BLaER1 (cell line): Measurements from ENCODE around the gene OPN1SW.

Experiments
- H3K27ac ChIP-seq: shearing (Covaris generic); formaldehyde crosslinking; 2 replicates; pipeline ENCODE4 v1.8.1; 2022
- H3K27me3 ChIP-seq: shearing (Covaris generic); formaldehyde crosslinking; 2 replicates; pipeline ENCODE4 v1.8.1; 2022
- H3K36me3 ChIP-seq: shearing (Covaris generic); formaldehyde crosslinking; 2 replicates; pipeline ENCODE4 v1.8.1; 2022
- H3K4me1 ChIP-seq: shearing (Covaris generic); formaldehyde crosslinking; 2 replicates; pipeline ENCODE4 v1.8.1; 2022
- H3K4me2 ChIP-seq: shearing (Covaris generic); formaldehyde crosslinking; 2 replicates; pipeline ENCODE4 v1.8.1; 2022
- H3K4me3 ChIP-seq: shearing (Covaris generic); formaldehyde crosslinking; 2 replicates; pipeline ENCODE4 v1.8.1; 2022
- H3K9ac ChIP-seq: shearing (Covaris generic); formaldehyde crosslinking; 2 replicates; pipeline ENCODE4 v1.8.1; 2022
- H3K9me3 ChIP-seq: shearing (Covaris generic); formaldehyde crosslinking; 2 replicates; pipeline ENCODE4 v1.8.1; 2022
- H4K20me1 ChIP-seq: shearing (Covaris generic); formaldehyde crosslinking; 2 replicates; pipeline ENCODE4 v1.8.1; 2022
- Cebpa-rat ChIP-seq: shearing (Covaris generic); IDR thresholded peaks from 2 replicates; pipeline ENCODE4 v1.8.1; 2022

The OPN1SW gene

DNA sequence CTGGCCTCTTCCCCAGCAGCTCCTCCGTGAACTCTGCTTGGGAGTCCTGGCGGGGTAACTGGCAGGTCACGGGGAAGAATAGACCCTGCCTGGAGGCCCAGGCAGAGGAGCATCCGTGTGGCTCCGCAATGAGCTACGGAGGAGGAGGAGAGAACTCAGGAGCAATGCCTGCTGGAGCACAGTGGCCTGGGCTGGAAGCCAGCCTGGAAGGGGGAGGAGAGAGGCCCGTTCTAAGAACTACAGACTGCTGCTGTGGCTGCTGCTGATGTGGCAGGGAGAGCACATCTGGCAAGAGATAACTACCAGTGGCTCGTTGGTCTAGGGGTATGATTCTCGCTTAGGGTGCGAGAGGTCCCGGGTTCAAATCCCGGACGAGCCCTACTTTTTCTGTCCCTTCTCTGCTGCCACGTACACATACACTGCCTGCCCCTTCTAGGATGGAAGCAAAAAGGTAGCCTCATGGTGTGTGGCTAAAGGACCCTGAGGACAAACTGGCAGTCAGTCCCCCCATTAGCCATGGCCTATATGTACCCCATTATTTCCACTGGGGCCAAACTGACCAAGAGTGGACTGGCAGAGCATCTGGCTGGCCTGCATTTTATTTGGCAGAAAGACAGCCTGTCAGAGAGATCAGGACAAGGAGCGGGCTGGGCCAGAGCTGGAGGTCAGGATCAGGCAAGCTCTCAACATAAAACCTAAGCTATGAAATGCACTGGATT is 7.7 kb upstream of the OPN1SW start:
- H3K4me1 ChIP-seq: no peaks in the 10 kb centered on the region
- no peak for TF ChIP-seq Cebpa-rat
- no peak overlapping the region for H3K9ac ChIP-seq
- no peaks in the 10 kb centered on the region for H3K9me3 ChIP-seq
- H3K27me3 ChIP-seq: no peaks in the 10 kb centered on the region
- no peak overlapping the region for H3K4me3 ChIP-seq
- H3K4me2 ChIP-seq: no peak overlapping the region
- H3K27ac ChIP-seq: no peak overlapping the region
- no peaks in the 10 kb centered on the region for H4K20me1 ChIP-seq
- no peaks in the 10 kb centered on the region for H3K36me3 ChIP-seq

DNA sequence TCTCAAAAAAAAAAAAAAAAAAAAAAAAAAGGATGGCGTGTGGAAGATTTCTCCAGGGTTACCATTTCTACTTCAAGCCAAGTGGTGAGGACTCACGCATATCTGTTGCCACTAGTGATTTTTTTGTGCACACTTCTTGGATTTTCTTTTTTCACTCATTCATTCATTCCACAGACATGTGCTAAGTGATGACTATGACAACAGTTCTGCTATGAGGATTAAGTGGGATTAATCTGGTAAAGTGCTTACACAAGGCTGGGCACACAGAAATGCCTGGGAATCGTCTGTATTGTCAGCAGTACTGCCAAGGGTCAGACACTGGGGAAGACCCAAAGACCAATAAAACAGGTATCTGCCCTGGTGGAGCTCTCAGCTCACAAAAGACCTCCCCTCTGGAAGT is 6.3 kb upstream of the OPN1SW start:
- no peak overlapping the region for H3K27ac ChIP-seq
- H3K4me1 ChIP-seq: no peaks in the 10 kb centered on the region
- H3K27me3 ChIP-seq: no peaks in the 10 kb centered on the region
- H3K4me3 ChIP-seq: no peak overlapping the region
- H4K20me1 ChIP-seq: no peaks in the 10 kb centered on the region
- H3K9ac ChIP-seq: no peak overlapping the region
- H3K9me3 ChIP-seq: peaks cover 10% of the 10 kb centered on the region
- H3K36me3 ChIP-seq: no peaks in the 10 kb centered on the region
- H3K4me2 ChIP-seq: no peak overlapping the region
- TF ChIP-seq Cebpa-rat: no peak

DNA sequence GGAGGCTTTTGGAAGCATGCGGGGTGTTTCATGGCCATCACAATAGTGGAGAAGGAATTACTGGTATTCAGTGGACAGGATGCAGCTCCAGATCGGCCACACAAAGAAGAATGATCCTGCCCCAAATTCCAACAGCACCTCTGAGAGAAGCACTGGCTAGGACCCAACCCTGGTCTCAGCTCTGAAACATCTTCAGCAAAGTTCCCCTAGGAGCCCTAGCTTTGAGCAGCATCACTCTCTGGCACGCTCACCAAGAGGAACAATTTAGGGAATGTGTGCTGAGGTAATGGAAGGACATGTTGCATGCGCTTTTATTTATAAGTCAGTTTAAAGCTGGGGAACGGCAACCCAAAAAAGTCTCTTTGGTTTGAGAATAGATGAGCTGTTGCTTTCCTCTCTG is 5.5 kb upstream of the OPN1SW start:
- no peaks in the 10 kb centered on the region for H4K20me1 ChIP-seq
- no peak for TF ChIP-seq Cebpa-rat
- H3K36me3 ChIP-seq: no peaks in the 10 kb centered on the region
- H3K27ac ChIP-seq: no peak overlapping the region
- H3K4me3 ChIP-seq: no peak overlapping the region
- H3K9me3 ChIP-seq: peaks cover 10% of the 10 kb centered on the region
- H3K9ac ChIP-seq: no peak overlapping the region
- H3K27me3 ChIP-seq: no peaks in the 10 kb centered on the region
- H3K4me1 ChIP-seq: no peaks in the 10 kb centered on the region
- H3K4me2 ChIP-seq: no peak overlapping the region

DNA sequence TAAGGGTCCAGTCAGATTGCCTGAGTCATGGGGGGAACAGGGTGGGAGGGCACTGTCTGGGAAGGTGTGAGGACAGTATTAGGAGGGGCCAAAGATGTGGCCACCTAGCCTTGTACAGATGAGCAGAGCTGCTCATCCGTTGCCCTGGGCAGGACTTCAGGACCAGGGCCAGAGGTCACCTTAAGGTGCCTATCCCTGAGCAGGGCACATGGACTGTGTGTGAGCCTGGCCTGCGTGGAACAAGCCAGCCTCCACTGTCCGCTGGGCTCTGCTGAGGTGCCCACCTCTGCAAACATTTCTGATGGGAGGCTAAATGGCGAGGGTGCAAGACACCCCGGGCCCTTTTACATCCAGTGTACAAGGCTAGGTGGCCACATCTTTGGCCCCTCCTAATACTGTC is 3.4 kb upstream of the OPN1SW start:
- no peak overlapping the region for H3K4me3 ChIP-seq
- no peak overlapping the region for H3K4me2 ChIP-seq
- no peaks in the 10 kb centered on the region for H4K20me1 ChIP-seq
- TF ChIP-seq Cebpa-rat: no peak
- peaks cover 13% of the 10 kb centered on the region for H3K9me3 ChIP-seq
- no peak overlapping the region for H3K27ac ChIP-seq
- H3K4me1 ChIP-seq: no peaks in the 10 kb centered on the region
- no peak overlapping the region for H3K9ac ChIP-seq
- H3K36me3 ChIP-seq: peaks cover 12% of the 10 kb centered on the region
- no peaks in the 10 kb centered on the region for H3K27me3 ChIP-seq

DNA sequence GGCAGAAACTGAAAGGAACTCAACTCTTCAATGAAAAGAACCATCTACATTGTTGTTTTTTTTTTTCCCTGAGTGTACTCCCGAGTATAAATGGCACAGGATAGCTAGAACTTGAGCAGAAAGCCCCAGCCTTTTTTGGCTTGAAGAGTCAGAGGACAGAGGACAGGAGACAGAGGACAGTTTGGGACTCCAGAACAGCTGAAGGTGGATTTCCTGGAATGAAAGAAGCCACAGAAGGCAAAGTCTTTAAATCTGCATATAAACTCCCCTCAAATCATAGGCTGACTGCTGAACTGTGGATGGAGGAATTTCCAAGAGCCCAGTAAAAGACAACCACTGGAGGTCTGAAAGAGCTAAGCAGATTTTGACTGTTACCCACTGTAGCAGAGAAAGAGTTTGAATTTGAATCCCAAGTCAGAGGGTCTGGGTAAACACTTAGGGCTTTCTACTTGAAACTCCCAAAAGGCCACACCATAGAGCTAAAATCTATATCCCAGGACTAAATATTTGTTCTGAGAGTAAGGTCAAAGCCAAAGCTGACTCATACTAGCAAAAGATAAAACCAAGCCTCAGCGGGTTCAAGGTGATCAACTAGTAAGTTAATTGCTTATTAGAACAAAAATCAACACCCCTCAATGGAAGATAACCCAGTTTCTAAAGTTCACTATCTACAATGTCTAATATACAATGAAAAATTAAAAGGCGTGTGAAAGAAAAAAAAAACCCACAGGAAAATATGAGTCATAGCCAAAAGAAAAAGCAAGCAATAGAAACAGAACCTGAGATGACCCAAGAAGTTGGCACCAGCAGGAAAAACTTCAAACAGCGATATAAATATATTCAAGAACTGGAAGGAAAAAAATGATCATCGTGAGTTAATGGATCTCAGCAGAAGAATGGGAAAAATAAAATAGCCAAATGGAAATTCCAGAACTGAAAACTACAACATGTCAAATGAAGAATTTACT is 1.8 kb upstream of the OPN1SW start:
- H4K20me1 ChIP-seq: no peaks in the 10 kb centered on the region
- peaks cover under 1% of the 10 kb centered on the region; the same call in 1 of the 2 replicates for H3K4me1 ChIP-seq
- no peak overlapping the region for H3K4me2 ChIP-seq
- no peak for TF ChIP-seq Cebpa-rat
- no peak overlapping the region for H3K9ac ChIP-seq
- H3K4me3 ChIP-seq: no peak overlapping the region
- H3K9me3 ChIP-seq: peaks cover 14% of the 10 kb centered on the region
- H3K27ac ChIP-seq: no peak overlapping the region
- no peaks in the 10 kb centered on the region for H3K27me3 ChIP-seq
- H3K36me3 ChIP-seq: peaks cover 27% of the 10 kb centered on the region

DNA sequence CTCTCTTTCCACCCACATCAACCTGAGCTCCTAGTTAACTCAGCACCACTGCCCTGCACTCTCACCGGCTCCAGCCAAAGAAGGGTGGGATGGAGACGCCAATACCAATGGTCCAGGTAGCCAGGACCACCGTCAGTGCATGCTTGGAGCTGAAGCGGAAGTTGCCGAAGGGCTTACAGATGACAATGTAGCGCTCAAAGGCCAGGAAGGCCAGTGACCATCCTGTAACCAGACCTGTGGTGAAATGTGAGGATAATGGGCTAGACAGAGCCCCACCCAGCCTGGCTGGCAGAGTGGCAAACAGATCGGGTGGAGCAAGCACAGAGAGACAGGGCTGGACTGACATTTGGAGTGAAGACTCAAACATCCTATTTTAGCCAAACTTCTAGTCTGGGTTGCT is 673 bp downstream of the OPN1SW start:
- H3K9ac ChIP-seq: no peak overlapping the region
- no peaks in the 10 kb centered on the region for H4K20me1 ChIP-seq
- no peak overlapping the region for H3K4me2 ChIP-seq
- peaks cover 24% of the 10 kb centered on the region for H3K4me1 ChIP-seq
- peaks cover 51% of the 10 kb centered on the region for H3K36me3 ChIP-seq
- no peak for TF ChIP-seq Cebpa-rat
- no peaks in the 10 kb centered on the region for H3K27me3 ChIP-seq
- H3K9me3 ChIP-seq: peaks cover 14% of the 10 kb centered on the region
- H3K27ac ChIP-seq: no peak overlapping the region
- no peak overlapping the region for H3K4me3 ChIP-seq

DNA sequence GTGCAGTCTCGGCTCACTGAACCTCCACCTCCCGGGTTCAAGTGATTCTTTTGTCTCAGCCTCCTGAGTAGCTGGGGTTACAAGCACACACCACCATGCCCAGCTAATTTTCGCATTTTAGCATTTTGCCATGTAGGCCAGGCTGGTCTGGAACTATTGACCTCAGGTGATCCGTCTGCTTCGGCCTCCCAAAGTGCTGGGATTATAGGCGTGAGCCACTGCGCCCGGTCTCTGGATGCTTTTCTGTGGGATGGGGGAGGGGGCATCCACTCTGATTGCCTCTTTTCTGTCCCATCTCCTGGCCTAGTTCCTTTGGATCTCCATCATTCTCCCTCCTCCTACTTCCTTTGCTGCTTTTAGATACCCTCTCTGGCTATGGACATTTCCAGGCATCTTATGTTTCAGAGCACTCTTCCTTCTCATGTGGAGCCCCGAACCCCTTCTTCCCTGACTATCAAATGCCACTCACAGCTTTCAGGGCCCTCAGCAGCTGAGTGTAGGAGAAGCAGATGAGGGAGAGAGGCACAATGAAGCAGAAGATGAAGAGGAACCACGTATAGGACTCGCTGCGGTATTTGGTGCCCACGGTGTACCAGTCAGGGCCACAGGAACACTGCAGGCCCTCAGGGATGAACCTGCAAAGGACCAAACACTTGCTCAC is 1.4 kb downstream of the OPN1SW start:
- no peak overlapping the region for H3K4me2 ChIP-seq
- peaks cover 24% of the 10 kb centered on the region for H3K4me1 ChIP-seq
- H3K36me3 ChIP-seq: peaks cover 59% of the 10 kb centered on the region
- no peak overlapping the region for H3K9ac ChIP-seq
- H3K4me3 ChIP-seq: no peak overlapping the region
- peaks cover 14% of the 10 kb centered on the region for H3K9me3 ChIP-seq
- H3K27me3 ChIP-seq: no peaks in the 10 kb centered on the region
- H3K27ac ChIP-seq: no peak overlapping the region
- TF ChIP-seq Cebpa-rat: no peak
- no peaks in the 10 kb centered on the region for H4K20me1 ChIP-seq

DNA sequence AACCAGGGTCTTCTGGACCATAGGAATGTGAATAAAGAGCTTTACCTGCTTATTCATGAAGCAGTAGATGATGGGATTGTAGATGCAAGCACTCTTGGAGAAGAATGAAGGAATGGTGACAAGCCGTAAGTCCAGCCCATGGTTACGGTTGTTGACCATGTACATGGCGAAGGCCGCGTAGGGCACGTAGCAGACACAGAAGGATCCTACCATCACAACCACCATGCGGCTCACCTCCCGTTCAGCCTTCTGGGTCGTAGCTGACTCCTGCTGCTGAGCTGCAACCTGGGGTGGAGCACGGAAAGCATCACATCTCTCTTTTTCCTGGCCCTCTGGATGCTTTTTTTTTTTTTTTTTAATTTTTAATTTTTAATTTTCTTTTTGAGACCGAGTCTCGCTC is 2.0 kb downstream of the OPN1SW start:
- H3K9ac ChIP-seq: no peak overlapping the region
- no peak for TF ChIP-seq Cebpa-rat
- no peaks in the 10 kb centered on the region for H3K27me3 ChIP-seq
- no peak overlapping the region for H3K4me3 ChIP-seq
- no peak overlapping the region for H3K4me2 ChIP-seq
- no peaks in the 10 kb centered on the region for H4K20me1 ChIP-seq
- peaks cover 24% of the 10 kb centered on the region for H3K4me1 ChIP-seq
- H3K36me3 ChIP-seq: peaks cover 65% of the 10 kb centered on the region
- no peak overlapping the region for H3K27ac ChIP-seq
- H3K9me3 ChIP-seq: peaks cover 14% of the 10 kb centered on the region

DNA sequence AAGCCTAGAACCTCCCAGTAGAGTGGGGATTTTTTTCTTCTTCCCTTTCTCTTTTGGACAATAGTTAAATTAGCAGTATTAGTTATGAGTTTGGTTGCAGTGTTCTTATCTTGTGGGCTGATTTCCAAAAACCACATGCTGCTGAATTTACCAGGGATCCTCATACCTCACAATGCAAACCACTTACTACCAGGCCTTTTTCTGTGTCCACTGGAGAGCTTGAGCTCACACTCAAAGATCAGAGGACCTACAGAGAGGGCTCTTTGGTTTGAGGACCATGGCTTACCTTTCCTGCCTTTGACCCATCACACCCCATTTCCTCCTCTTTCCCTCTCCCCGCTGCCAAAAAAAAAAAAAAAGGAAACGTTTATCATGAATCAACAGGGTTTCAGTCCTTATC is 5.4 kb downstream of the OPN1SW start:
- H3K9ac ChIP-seq: no peak overlapping the region
- H3K9me3 ChIP-seq: peaks cover 4% of the 10 kb centered on the region; the same call in 1 of the 2 replicates
- H3K27me3 ChIP-seq: no peaks in the 10 kb centered on the region
- TF ChIP-seq Cebpa-rat: no peak
- no peaks in the 10 kb centered on the region for H4K20me1 ChIP-seq
- peaks cover 96% of the 10 kb centered on the region for H3K36me3 ChIP-seq
- H3K4me2 ChIP-seq: no peak overlapping the region
- H3K27ac ChIP-seq: no peak overlapping the region
- H3K4me3 ChIP-seq: no peak overlapping the region
- peaks cover 24% of the 10 kb centered on the region for H3K4me1 ChIP-seq
